Calu3 (cell line): ENCODE results near the gene NALCN. TPM values are rescaled to one million over a fixed set of nuclear protein-coding genes. Genes with fewer than 3 reads are reported as not detected.

ENCODE experiments used
- BruUV-seq: library from RNA; stranded (reverse); fragments of 400-500 nt; replicated peaks from 2 replicates; lab custom pipeline; 2021; lab: Mats Ljungman, UMichigan
- CTCF ChIA-PET: fragments of 300-600 bp; sonication (Branson Sonifier 250); formaldehyde crosslinking; loops from one replicate; lab custom pipeline; 2022; ENCODE audit warnings: antibody characterized with exemption; lab: Charles Lee
- DNase-seq: peaks from one replicate; pipeline ENCODE4 v3.0.0; 2022
- H3K27ac Mint-ChIP-seq: one replicate; pipeline ENCODE4 v1.8.0; 2022; ENCODE audit warnings: mixed read lengths; ENCODE audit not compliant: unreplicated experiment
- H3K27me3 Mint-ChIP-seq: one replicate; pipeline ENCODE4 v1.8.0; 2022; ENCODE audit warnings: mixed read lengths; ENCODE audit not compliant: unreplicated experiment
- H3K36me3 Mint-ChIP-seq: one replicate; pipeline ENCODE4 v1.8.0; 2022; ENCODE audit warnings: mild to moderate bottlenecking, moderate library complexity, mixed read lengths; ENCODE audit not compliant: insufficient read depth, unreplicated experiment
- H3K4me1 Mint-ChIP-seq: one replicate; pipeline ENCODE4 v1.8.0; 2022; ENCODE audit warnings: mild to moderate bottlenecking, low read depth, mixed read lengths; ENCODE audit not compliant: unreplicated experiment
- H3K4me3 Mint-ChIP-seq: one replicate; pipeline ENCODE4 v1.8.0; 2022; ENCODE audit warnings: mild to moderate bottlenecking, low read depth, moderate library complexity, mixed read lengths; ENCODE audit not compliant: unreplicated experiment
- H3K9me3 Mint-ChIP-seq: one replicate; pipeline ENCODE4 v1.8.0; 2022; ENCODE audit warnings: low read depth, mixed read lengths; ENCODE audit not compliant: unreplicated experiment
- CTCF ChIP-seq: fragments of 200-600 bp; IDR thresholded peaks from one replicate; pipeline ENCODE4 v1.8.0; 2022; ENCODE audit warnings: antibody characterized with exemption; ENCODE audit not compliant: unreplicated experiment
- intact Hi-C: fragments of 100-400 bp; cut with micrococcal nuclease; formaldehyde crosslinking; loops from one replicate; pipeline ENCODE4 v1.10.0; 2022; ENCODE audit not compliant: unreplicated experiment
- total RNA-seq: library from RNA; stranded (reverse); gene quantifications from 2 replicates; pipeline ENCODE4 v1.2.3, GENCODE V29; 2022

NALCN gene
- total RNA-seq, 1 experiment from 2014 or later: 2.8 TPM

- no peak for DNase-seq
- H3K4me1 Mint-ChIP-seq: no peaks in the 10 kb centered on the region
- no peak overlapping the region for H3K4me3 Mint-ChIP-seq
- CTCF ChIA-PET: no interaction called here
- no peak overlapping the region for H3K27ac Mint-ChIP-seq
- no peak for TF ChIP-seq CTCF
- no TSS peak for BruUV-seq
- intact Hi-C loops: no loop called here
- H3K9me3 Mint-ChIP-seq: no peaks in the 10 kb centered on the region
- no peaks in the 10 kb centered on the region for H3K27me3 Mint-ChIP-seq
- no peaks in the 10 kb centered on the region for H3K36me3 Mint-ChIP-seq
Observed at GRCh38 chr13:101139081-101139480, 277.2 kb downstream of the NALCN start.

GRCh38 chr13:101127741-101128353, 288.5 kb downstream of the NALCN start:
- intact Hi-C loops: no loop called here
- DNase-seq: no peak
- H3K27me3 Mint-ChIP-seq: no peaks in the 10 kb centered on the region
- H3K36me3 Mint-ChIP-seq: no peaks in the 10 kb centered on the region
- BruUV-seq: no TSS peak
- TF ChIP-seq CTCF: no peak
- H3K4me3 Mint-ChIP-seq: no peak overlapping the region
- no peaks in the 10 kb centered on the region for H3K4me1 Mint-ChIP-seq
- H3K27ac Mint-ChIP-seq: no peak overlapping the region
- H3K9me3 Mint-ChIP-seq: no peaks in the 10 kb centered on the region
- CTCF ChIA-PET: interaction anchor here (1.0 kb wide), 1 partner anchor 1472 kb away, joined by 3 read pairs; no protein-coding TSS in a partner anchor

GRCh38 chr13:101123028-101123427, 293.3 kb downstream of the NALCN start:
- no peak overlapping the region for H3K4me3 Mint-ChIP-seq
- TF ChIP-seq CTCF: no peak
- H3K27me3 Mint-ChIP-seq: no peaks in the 10 kb centered on the region
- CTCF ChIA-PET: no interaction called here
- no peaks in the 10 kb centered on the region for H3K36me3 Mint-ChIP-seq
- no TSS peak for BruUV-seq
- DNase-seq: no peak
- intact Hi-C loops: no loop called here
- no peaks in the 10 kb centered on the region for H3K9me3 Mint-ChIP-seq
- no peak overlapping the region for H3K27ac Mint-ChIP-seq
- no peaks in the 10 kb centered on the region for H3K4me1 Mint-ChIP-seq

GRCh38 chr13:101121608-101122007, 294.7 kb downstream of the NALCN start:
- BruUV-seq: no TSS peak
- no peaks in the 10 kb centered on the region for H3K9me3 Mint-ChIP-seq
- H3K36me3 Mint-ChIP-seq: no peaks in the 10 kb centered on the region
- H3K4me3 Mint-ChIP-seq: no peak overlapping the region
- intact Hi-C loops: no loop called here
- no peak for TF ChIP-seq CTCF
- H3K27ac Mint-ChIP-seq: no peak overlapping the region
- no peak for DNase-seq
- CTCF ChIA-PET: no interaction called here
- no peaks in the 10 kb centered on the region for H3K4me1 Mint-ChIP-seq
- H3K27me3 Mint-ChIP-seq: no peaks in the 10 kb centered on the region
